GM12872 (cell line): ENCODE results near the gene MCUR1.

Experiments
- CTCF ChIP-seq: IDR thresholded peaks from 3 replicates; pipeline ENCODE4 v1.5.1; 2011; ENCODE audit warnings: low read depth, mild to moderate bottlenecking, low read length, moderate library complexity; ENCODE audit not compliant: insufficient read depth

The MCUR1 gene

GRCh38 chr6:13803581-13803980 is 10.8 kb downstream of the MCUR1 start:
- no peak for TF ChIP-seq CTCF

GRCh38 chr6:13800615-13801014 is 13.7 kb downstream of the MCUR1 start:
- no peak for TF ChIP-seq CTCF

GRCh38 chr6:13796781-13797180 is 17.6 kb downstream of the MCUR1 start:
- TF ChIP-seq CTCF: no peak

- TF ChIP-seq CTCF: peak; percentile 94
These were observed 19.2 kb downstream of the MCUR1 start for GRCh38 chr6:13795041-13795750.

GRCh38 chr6:13794184-13794583 is 20.2 kb downstream of the MCUR1 start:
- no peak for TF ChIP-seq CTCF

GRCh38 chr6:13789746-13790145 is 24.6 kb downstream of the MCUR1 start:
- no peak for TF ChIP-seq CTCF

GRCh38 chr6:13788820-13789219 is 25.5 kb downstream of the MCUR1 start:
- no peak for TF ChIP-seq CTCF
